NCI-H2081 (cell line): ENCODE measurements around the gene MAP3K7CL.
A peak's percentile ranks its signal among the peaks of the same experiment; 100 is the strongest.

Experiments used
- DNase-seq, 2 experiments: peaks; one replicate each; lab custom pipeline; 2025; lab: John Stamatoyannopoulos, UW

The MAP3K7CL gene

GRCh38 chr21:29195981-29196669 lies 65.7 kb downstream of the MAP3K7CL start:
- no peak for DNase-seq

DNA sequence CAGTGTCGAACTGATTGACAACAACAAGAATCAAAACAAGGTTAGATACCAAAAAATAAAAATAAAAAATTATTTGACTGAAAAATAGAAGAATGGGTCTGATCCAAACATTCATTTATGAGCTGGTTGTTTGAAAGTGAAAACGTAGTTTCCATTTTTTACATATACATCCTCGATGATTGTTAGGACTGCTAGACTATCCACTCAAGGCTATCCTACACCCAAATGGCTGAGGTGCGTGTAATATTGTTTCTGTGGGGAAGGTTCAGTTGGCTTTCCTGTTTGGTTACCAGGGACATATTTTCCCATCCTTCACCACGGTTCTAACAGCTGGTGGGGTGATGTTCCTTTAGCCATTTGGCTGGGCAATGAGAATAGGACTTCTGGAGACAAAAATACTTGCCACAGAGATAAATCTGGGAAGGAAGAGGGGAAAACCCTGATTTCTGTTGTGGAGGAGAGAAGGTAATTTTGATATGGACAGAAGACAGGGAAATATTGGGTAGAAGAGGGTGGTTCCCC lies 66.3 kb downstream of the MAP3K7CL start:
- DNase-seq: no peak

GRCh38 chr21:29201186-29201585 lies 70.7 kb downstream of the MAP3K7CL start:
- no peak for DNase-seq

DNA sequence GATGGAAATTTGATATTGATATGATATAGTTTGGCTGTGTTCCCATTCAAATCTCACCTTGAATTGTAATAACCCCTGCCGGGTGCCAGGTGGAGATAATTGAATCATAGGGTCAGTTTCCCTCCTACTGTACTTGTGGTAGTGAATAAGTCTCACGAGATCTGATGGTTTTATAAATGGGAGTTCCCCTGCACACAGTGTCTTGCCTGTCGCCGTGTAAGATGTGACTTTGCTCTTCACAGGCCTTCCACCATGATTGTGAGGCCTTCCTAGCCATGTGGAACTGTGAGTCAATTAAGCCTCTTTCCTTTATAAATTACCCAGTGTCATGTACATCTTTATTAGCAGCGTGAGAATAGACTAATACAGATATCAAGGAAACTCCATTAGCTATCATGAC lies 74.6 kb downstream of the MAP3K7CL start:
- no peak for DNase-seq

DNA sequence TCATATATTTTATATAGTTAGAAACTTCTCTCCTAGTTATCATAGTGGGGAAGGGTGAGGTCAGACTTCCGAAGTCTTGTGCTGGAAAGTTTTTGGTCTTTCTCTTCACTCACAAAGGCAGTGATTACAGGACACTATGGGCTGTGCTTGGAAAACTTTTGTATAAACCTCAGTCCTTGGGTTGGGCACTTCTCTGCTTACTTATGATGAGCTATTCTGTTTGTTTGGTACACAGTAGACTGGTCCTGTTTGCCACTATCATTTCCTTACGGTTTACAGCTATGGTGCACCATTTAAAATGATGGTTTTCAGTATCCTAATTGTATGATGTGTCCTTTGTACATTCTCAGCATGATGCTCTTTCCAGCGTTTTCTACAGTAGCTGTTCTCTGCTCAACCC lies 75.5 kb downstream of the MAP3K7CL start:
- DNase-seq: no peak

DNA sequence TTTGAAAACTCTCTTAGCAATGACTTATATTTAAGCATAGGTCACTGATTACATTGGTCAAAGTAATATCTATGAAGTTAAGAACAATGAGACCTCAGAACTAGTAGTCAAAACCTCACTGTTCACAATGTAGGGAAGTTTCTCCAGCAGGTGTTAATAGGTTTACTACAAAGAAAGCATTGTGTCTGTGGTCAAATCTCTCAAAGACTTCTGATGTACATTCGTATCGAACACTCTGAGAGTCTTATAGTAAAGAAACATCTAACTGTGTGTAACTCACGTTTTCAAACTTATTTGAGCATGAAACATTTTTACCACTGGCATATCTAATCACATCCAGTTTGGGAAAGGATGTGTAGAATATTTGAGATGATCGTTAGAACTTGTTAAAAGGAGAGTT lies 76.0 kb downstream of the MAP3K7CL start:
- no peak for DNase-seq

DNA sequence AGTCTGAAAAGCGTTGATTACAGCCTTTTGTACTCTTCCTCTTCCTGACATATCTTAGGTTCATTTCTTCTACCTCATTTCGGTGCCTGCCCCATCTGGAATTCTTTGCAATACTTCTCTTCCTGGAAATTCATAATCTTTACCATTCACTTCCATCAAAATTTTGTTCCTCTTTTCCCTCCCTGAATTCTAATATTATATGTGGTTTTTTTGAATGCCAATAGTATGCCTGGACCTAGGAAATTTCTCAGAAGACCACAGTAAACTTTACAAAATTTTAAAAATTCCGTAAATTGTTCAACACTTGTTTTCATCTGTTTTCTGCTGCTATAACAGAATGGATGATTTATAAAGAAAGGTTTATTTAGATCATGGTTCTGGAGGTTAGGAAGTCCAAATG lies 76.8 kb downstream of the MAP3K7CL start:
- no peak for DNase-seq

DNA sequence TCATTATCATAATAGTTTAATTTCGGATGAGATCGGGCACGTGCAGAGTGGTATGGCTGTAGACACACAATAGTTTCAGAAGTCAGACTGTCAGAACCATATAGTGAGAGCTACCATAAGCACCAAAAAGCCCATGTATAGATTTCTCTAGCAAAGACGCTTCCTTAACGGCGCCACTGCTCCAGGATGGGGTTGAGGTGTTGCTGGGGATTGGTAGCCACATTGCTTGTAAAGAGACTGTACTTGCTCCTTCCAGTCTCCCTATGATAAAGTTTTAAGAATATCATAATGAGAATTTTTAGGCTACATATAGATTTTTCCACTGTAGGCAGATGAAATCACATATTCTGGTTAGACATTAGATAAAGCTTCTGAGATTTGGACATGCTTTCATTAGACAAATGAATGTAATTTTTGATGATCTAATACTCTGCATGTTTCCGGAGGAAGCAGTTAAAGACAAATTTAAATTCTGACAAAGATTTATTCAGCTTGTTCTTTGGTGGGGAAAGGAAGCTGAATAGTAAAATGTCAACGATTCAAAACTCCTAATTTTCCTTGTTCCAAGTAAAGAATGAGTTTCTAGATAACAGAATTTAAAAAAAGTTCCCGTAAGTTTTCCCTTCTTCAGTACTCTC lies 77.7 kb downstream of the MAP3K7CL start:
- DNase-seq: no peak

DNA sequence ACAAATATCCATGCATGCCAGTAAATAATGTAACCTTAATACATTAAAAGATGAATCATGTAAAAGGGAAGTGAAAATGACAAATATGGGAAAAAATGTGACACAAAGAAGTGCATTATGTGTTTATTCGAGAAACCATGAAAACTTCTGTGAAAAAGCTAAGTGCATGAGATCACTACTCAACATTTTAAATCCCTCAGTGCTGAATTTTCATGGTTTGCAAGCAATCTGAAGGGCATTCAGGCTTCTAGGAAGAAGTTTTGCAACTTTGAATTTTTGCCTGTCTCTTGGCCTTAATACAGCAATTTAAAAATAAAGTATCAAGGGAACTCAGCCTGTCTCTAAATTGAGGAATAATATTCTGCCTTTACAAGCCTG lies 78.2 kb downstream of the MAP3K7CL start:
- DNase-seq: no peak

- no peak for DNase-seq
These were observed 79.3 kb downstream of the MAP3K7CL start for GRCh38 chr21:29209696-29210095.

- DNase-seq: no peak
These were observed 80.8 kb downstream of the MAP3K7CL start for GRCh38 chr21:29211205-29211604.

GRCh38 chr21:29212446-29212845 lies 82.0 kb downstream of the MAP3K7CL start:
- DNase-seq: no peak

DNA sequence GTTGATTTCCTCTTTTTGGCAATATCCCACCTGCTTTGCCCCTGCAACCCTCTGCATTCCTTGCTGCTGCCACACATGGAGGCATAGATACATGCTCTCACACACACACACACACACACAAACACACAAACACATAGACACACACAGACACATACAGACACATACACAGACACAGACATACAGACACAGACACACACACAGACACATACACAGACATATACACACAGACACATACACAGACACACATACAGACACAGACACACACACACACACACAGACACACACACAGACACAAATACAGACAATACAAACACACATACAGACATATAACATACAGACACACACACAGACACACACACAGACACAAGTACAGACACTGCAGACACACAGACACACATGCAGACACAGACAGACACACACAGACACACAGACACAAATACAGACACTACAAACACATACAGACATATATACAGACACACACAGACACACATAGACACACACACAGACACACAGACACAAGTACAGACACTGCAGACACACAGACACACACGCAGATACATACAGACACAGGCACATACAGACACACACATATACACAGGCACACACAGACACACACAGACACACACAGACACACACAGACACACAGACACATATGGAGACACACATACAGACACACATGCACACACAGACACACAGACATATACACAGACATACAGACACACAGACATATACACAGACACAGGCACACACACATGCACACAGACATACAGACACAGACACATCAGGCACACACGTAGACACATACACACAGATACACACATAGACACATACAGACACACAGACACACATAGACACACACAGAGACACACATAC lies 83.3 kb downstream of the MAP3K7CL start:
- no peak for DNase-seq

DNA sequence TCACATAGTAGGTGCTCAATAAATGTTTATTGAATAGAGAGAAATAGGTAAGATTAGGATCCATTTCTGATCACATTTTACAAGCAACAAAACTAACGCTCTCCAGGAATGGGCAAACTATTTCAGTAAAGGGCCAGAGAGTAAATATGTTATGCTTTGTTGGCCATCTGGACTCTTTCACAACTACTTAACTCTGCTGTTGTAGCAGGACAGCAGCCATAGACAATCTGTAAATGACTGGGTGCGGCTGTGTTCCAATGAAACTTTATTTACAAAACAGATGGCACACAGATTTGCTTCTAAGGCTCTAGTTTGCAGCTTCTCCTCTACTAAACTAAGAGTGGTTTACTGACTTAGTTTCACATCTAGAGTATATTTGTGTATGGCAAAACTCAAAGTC lies 85.3 kb downstream of the MAP3K7CL start:
- DNase-seq: no peak

GRCh38 chr21:29217818-29218291 lies 87.4 kb downstream of the MAP3K7CL start:
- DNase-seq: peak in 1 of 2 experiments; percentile 28

DNA sequence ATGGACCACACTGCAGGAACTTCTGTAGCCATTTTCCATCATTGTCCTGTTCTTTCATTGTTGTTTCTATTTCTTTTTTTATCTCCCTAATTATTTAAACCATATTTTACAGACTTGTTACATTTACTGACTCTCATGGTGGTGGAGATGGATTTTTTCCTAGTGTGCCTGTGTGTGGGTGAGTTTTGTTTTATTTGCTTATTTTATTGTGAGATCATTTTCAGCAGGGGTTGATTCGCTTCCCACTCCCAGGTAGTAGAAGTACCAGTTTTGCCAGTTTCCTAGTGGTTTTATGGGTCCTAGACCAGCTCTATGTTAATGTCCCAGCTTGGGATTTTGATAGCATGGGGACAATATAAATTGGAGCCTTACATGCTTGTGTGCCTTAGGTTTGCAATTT lies 88.3 kb downstream of the MAP3K7CL start:
- no peak for DNase-seq

DNA sequence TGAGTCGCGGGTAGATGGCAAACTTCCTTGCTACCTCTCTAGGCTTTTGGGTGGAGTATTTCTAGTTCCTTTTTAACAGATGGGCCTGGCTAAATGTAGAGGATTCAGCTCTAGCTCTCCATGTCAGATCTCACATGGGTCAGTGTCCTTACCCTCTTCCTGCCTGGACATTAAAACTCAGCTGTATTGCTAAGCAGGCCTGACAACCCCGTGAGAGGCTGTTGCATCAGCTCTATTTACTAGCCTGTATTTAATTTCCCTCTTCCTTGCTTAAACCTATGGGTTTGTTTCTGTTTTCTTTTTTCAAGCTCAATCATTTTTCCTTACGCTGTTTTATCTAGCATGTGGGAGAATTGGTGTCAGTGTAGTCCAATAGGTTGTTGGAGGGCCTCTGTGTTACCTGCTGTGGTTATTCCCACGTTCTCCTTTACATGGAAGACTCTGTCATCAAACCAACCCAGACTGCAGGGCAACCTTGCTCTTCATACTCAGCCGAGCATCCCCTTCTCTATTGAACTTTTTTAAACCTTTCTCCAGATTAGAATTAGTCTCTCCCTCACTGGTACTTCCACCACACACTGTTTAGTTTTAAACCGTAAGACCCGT lies 88.8 kb downstream of the MAP3K7CL start:
- no peak for DNase-seq

GRCh38 chr21:29221253-29221744 lies 90.9 kb downstream of the MAP3K7CL start:
- no peak for DNase-seq

DNA sequence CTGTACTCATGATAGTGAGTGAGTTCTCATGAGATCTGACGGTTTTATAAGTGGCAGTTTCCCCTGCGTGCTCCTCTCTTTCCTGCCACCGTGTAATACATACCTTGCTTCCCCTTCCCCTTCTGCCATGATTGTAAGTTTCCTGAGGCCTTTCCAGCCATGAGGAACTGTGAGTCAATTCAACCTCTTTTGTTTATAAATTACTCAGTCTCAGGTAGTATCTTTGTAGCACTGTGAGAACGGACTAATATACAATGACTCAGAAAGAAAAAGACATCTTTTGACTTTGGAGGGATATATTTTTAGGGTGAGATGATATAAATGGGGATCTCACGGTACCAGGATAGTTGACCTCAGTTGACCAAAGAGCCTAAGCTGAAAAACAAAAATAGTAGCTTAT lies 93.6 kb downstream of the MAP3K7CL start:
- DNase-seq: no peak
